Thyroid gland (tissue), 4 donors: ENCODE data around the gene ATP5ME.

Experiments used
- CTCF ChIP-seq, 6 experiments: fragments of 200-600 bp in 3 of 6; fragments of 450-650 bp in 3 of 6; sonication (generic) in 3 of 6; IDR thresholded peaks; one replicate each; pipeline ENCODE4 v1.5.1; 2016 to 2019; ENCODE audit warnings: antibody characterized with exemption in 6 of 6, mild to moderate bottlenecking in 2 of 6, inconsistent platforms in 1 of 6, moderate library complexity in 1 of 6
- POLR2A ChIP-seq, 2 donors: fragments of 450-650 bp; IDR thresholded peaks; one replicate each; pipeline ENCODE4 v1.6.1; 2017; ENCODE audit warnings: antibody characterized with exemption in 2 of 2, mild to moderate bottlenecking in 2 of 2, moderate library complexity in 1 of 2

GRCh38 chr4:692771-693554, 18.9 kb upstream of the ATP5ME start:
- TF ChIP-seq CTCF (IDR thresholded peaks at IDR 0.05) (no peak), POLR2A (IDR thresholded peaks at IDR 0.05) (no peak)
